CMK (cell line): Measurements from ENCODE around the gene AOC1.

Source experiments
- DNase-seq: peaks from one replicate; pipeline ENCODE4 v3.0.0-alpha.2; 2010; ENCODE audit warnings: low read depth

The AOC1 gene

GRCh38 chr7:150831851-150832250 is 20.5 kb upstream of the AOC1 start:
- no peak for DNase-seq

GRCh38 chr7:150835019-150835418 is 17.3 kb upstream of the AOC1 start:
- DNase-seq: no peak

- DNase-seq: no peak
These were observed 16.5 kb upstream of the AOC1 start for GRCh38 chr7:150835702-150836280.

GRCh38 chr7:150838965-150839650 is 13.2 kb upstream of the AOC1 start:
- DNase-seq: no peak

- no peak for DNase-seq
These were observed 10.3 kb upstream of the AOC1 start for GRCh38 chr7:150842018-150842417.

GRCh38 chr7:150842716-150843115 is 9.6 kb upstream of the AOC1 start:
- no peak for DNase-seq

GRCh38 chr7:150845421-150845861 is 6.9 kb upstream of the AOC1 start:
- DNase-seq: no peak

GRCh38 chr7:150846291-150847115 is 5.8 kb upstream of the AOC1 start:
- DNase-seq: no peak

GRCh38 chr7:150847536-150847935 is 4.8 kb upstream of the AOC1 start:
- no peak for DNase-seq

- no peak for DNase-seq
These were observed 4.2 kb upstream of the AOC1 start for GRCh38 chr7:150848111-150848510.

GRCh38 chr7:150848561-150849115 is 3.7 kb upstream of the AOC1 start:
- no peak for DNase-seq

- DNase-seq: no peak
These were observed 3.0 kb upstream of the AOC1 start for GRCh38 chr7:150849204-150849775.

- no peak for DNase-seq
These were observed 2.0 kb upstream of the AOC1 start for GRCh38 chr7:150850273-150850672.

- no peak for DNase-seq
These were observed 586 bp upstream of the AOC1 start for GRCh38 chr7:150851492-150852370.

- DNase-seq: no peak
These were observed 2.0 kb downstream of the AOC1 start for GRCh38 chr7:150854066-150855000.

- no peak for DNase-seq
These were observed 2.7 kb downstream of the AOC1 start for GRCh38 chr7:150855046-150855445.

- DNase-seq: no peak
These were observed 3.4 kb downstream of the AOC1 start for GRCh38 chr7:150855476-150856302.

GRCh38 chr7:150856303-150857275 is 4.3 kb downstream of the AOC1 start:
- no peak for DNase-seq
